B cell (primary cell): ENCODE data around the gene SLC9C1.

ENCODE experiments used
- CTCF ChIP-seq: fragments of 200-600 bp; IDR thresholded peaks from one replicate; pipeline ENCODE4 v1.8.0; 2022; ENCODE audit warnings: antibody characterized with exemption, mild to moderate bottlenecking
- EZH2 ChIP-seq: IDR thresholded peaks from 2 replicates; pipeline ENCODE4 v1.6.1; 2012; ENCODE audit warnings: borderline replicate concordance, low read depth, mild to moderate bottlenecking, moderate library complexity, low read length; ENCODE audit not compliant: insufficient read depth, poor library complexity, severe bottlenecking

GRCh38 chr3:112302150-112302830 lies 8.3 kb upstream of the SLC9C1 start:
- TF ChIP-seq EZH2 (no peak), CTCF (no peak)
